ENCODE results near the gene COL8A1.

COL8A1 gene

DNA sequence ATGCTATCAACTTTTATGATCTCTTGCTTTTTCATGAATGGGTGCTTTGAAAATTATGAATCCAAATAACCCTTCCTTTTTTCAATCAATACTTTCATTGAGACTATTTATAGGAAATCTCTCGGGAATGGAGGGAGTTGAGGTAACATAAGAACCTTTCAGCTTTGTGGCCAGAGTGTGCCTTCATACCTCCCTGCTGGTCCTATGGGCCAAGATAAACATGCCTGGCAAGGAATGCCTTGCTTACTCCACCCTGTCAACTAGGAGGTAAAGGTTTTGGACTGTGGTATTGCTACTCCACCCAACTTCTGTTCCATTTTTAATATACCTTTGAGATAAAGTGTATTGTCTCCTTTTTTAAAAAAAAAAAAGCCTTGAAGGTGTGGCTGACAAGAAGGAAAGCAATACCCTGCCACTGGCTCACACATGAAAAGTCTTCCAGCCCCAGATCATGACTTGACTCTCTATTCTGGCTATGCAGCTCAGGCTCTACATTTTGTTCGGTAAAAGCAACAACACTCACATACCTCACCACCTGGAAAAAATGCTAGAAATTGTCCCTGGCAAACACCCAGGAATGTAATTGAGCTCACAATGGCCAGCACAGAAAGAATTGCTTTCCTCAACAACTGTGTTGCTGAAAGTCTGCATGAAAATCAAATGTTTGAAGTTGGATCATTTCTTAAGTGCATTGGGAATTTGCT is 35.8 kb downstream of the COL8A1 start:
- H3K4me3 ChIP-seq (ENCODE audit: low read depth, low read length), result no peak overlapping the region
- in situ Hi-C loops (cut with HindIII; ENCODE audit: low sequenced_read_pairs), result no loop called here
- peak; percentile 80 for DNase-seq (ENCODE audit: low read depth)
- TF ChIP-seq, protein P1, sequence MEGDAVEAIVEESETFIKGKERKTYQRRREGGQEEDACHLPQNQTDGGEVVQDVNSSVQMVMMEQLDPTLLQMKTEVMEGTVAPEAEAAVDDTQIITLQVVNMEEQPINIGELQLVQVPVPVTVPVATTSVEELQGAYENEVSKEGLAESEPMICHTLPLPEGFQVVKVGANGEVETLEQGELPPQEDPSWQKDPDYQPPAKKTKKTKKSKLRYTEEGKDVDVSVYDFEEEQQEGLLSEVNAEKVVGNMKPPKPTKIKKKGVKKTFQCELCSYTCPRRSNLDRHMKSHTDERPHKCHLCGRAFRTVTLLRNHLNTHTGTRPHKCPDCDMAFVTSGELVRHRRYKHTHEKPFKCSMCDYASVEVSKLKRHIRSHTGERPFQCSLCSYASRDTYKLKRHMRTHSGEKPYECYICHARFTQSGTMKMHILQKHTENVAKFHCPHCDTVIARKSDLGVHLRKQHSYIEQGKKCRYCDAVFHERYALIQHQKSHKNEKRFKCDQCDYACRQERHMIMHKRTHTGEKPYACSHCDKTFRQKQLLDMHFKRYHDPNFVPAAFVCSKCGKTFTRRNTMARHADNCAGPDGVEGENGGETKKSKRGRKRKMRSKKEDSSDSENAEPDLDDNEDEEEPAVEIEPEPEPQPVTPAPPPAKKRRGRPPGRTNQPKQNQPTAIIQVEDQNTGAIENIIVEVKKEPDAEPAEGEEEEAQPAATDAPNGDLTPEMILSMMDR (IDR thresholded peaks at IDR 0.05; ENCODE audit: low read depth, low read length, missing control alignments), result no peak

- peak; percentile 90 for DNase-seq (ENCODE audit: low read depth)
- no peak overlapping the region for H3K4me3 ChIP-seq (ENCODE audit: low read depth, low read length)
- in situ Hi-C loops (cut with HindIII; ENCODE audit: low sequenced_read_pairs), result no loop called here
- TF ChIP-seq, protein P1 (IDR thresholded peaks at IDR 0.05; ENCODE audit: low read depth, low read length, missing control alignments), result no peak
These were observed 39.6 kb downstream of the COL8A1 start for GRCh38 chr3:99678023-99678422.

DNA sequence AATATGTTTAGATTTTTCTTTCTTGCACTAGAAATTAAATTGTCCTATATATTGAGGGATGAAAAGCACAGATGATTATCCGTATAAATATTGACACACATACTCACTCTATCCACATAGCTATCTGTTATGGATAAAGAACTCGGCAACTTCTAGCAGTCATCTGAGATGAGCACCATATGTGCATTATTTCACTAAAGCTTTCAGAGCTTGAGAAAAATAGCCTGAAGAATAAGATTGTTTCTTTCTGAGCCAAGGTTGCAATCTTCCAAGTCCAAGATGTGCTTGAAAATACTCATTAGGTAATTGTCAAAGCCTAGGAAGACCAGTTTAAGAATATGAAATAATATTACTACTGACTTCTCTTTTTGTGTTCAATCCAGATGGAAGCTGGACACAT is 40.5 kb downstream of the COL8A1 start:
- H3K4me3 ChIP-seq (ENCODE audit: low read depth, low read length), result no peak overlapping the region
- in situ Hi-C loops (cut with HindIII; ENCODE audit: low sequenced_read_pairs), result no loop called here
- TF ChIP-seq, protein P1 (IDR thresholded peaks at IDR 0.05; ENCODE audit: low read depth, low read length, missing control alignments), result no peak
- DNase-seq (ENCODE audit: low read depth), result no peak

- in situ Hi-C loops (cut with HindIII; ENCODE audit: low sequenced_read_pairs), result no loop called here
- H3K4me3 ChIP-seq (ENCODE audit: low read depth, low read length), result no peak overlapping the region
- no peak for DNase-seq (ENCODE audit: low read depth)
- TF ChIP-seq, protein P1 (IDR thresholded peaks at IDR 0.05; ENCODE audit: low read depth, low read length, missing control alignments), result no peak
These were observed 43.1 kb downstream of the COL8A1 start for GRCh38 chr3:99681512-99681911.

DNA sequence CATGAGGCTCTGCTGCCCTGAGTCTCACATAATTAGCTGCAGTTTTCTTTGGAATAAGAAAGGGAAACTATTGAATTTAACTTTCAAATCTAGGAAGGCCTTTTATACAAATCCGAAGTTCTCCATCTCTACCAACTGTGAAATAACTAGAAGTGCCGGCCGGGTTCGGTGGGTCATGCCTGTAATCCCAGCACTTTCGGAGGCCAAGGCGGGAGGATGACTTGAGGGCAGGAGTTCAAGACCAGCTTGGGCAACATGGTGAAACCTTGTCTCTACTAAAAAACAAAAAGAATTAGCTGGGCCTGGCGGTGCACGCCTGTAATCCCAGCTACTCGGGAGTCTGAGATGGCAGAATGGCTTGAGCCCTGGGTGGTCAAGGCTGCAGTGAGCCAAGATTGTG is 43.6 kb downstream of the COL8A1 start:
- in situ Hi-C loops (cut with HindIII; ENCODE audit: low sequenced_read_pairs), result no loop called here
- DNase-seq (ENCODE audit: low read depth), result no peak
- TF ChIP-seq, protein P1 (IDR thresholded peaks at IDR 0.05; ENCODE audit: low read depth, low read length, missing control alignments), result no peak
- H3K4me3 ChIP-seq (ENCODE audit: low read depth, low read length), result no peak overlapping the region

DNA sequence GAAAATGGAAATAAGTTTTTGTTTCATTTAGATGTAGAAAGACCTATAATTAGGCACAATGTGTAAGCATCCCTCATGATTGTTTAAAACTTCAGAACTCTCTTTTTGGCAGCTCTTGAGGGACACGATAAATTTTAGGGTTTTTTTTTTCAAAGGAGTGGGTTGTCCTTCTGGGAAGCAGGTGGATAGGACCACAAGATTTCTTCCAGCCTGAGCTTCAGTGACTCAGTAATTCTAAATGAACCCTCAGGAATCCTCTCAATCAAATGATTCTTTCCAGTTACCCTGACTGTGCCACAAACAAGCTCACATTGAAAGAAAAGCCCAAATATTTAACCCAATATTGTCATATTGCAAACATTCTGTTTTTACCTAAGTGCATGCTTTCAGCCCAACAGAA is 45.1 kb downstream of the COL8A1 start:
- DNase-seq (ENCODE audit: low read depth), result no peak
- no peak overlapping the region for H3K4me3 ChIP-seq (ENCODE audit: low read depth, low read length)
- TF ChIP-seq, protein P1 (IDR thresholded peaks at IDR 0.05; ENCODE audit: low read depth, low read length, missing control alignments), result no peak
- in situ Hi-C loops (cut with HindIII; ENCODE audit: low sequenced_read_pairs), result no loop called here
